Chondrocyte (in vitro differentiated cells): ENCODE measurements around the gene FBLIM1. TPM values are rescaled to one million over a fixed set of nuclear protein-coding genes. Genes with fewer than 3 reads are reported as not detected.
"Not testable (repeated sequence)": the region's sequence is repeated elsewhere in the genome, so short reads cannot be mapped to it uniquely, and the experiment has no call there.

Source experiments
- DNase-seq: peaks from one replicate; pipeline ENCODE4 v3.0.0; 2021; ENCODE audit warnings: mixed read lengths, low spot score
- H3K27ac Mint-ChIP-seq: one replicate; pipeline ENCODE4 v1.8.0; 2021; ENCODE audit warnings: mild to moderate bottlenecking, moderate library complexity, mixed read lengths; ENCODE audit not compliant: unreplicated experiment
- H3K27me3 Mint-ChIP-seq: 2 replicates; pipeline ENCODE4 v1.8.0; 2021; ENCODE audit warnings: low read depth, mixed read lengths
- H3K36me3 Mint-ChIP-seq: 2 replicates; pipeline ENCODE4 v1.8.0; 2021; ENCODE audit warnings: low read depth, mixed read lengths
- H3K4me1 Mint-ChIP-seq: 2 replicates; pipeline ENCODE4 v1.8.0; 2021; ENCODE audit warnings: low read depth, mild to moderate bottlenecking, mixed read lengths
- H3K4me3 Mint-ChIP-seq: one replicate; pipeline ENCODE4 v1.8.0; 2021; ENCODE audit warnings: mild to moderate bottlenecking, moderate library complexity, mixed read lengths; ENCODE audit not compliant: unreplicated experiment
- H3K9me3 Mint-ChIP-seq: 2 replicates; pipeline ENCODE4 v1.8.0; 2021; ENCODE audit warnings: low read depth, mixed read lengths
- CTCF ChIP-seq: fragments of 200-600 bp; sonication (generic); IDR thresholded peaks from 2 replicates; pipeline ENCODE4 v1.5.0; 2021; ENCODE audit warnings: antibody characterized with exemption, mild to moderate bottlenecking, moderate library complexity
- total RNA-seq: library from RNA; stranded (reverse); gene quantifications from 3 replicates; pipeline ENCODE4 v1.2.1, GENCODE V29; 2021

FBLIM1 gene
- total RNA-seq, 1 donor from 2014 or later = 492 TPM

DNA sequence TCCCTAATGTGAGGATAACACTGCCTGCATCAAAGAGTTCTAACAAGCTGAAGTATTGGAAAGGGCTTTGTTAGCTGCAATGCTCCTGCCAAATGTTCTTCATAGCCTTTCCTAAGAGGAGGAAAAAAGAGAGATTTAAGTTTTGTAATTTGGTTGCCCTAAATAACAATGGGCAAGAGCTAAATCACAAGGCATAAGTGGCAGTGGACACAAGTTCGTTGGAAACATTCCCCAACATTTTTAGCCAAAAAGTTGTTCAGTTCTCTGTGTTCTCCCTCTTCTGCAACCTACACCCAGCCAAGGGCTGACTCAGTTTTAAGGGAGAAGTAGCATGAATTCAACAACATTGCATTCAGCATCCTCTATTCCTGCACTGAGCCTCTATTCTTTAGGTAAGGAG, 51.5 kb downstream of the FBLIM1 start:
- peaks cover 2% of the 10 kb centered on the region for H3K36me3 Mint-ChIP-seq
- TF ChIP-seq CTCF = no peak
- no peaks in the 10 kb centered on the region for H3K27me3 Mint-ChIP-seq
- no peak for DNase-seq
- H3K4me3 Mint-ChIP-seq = no peak overlapping the region
- no peaks in the 10 kb centered on the region for H3K4me1 Mint-ChIP-seq
- H3K9me3 Mint-ChIP-seq = no peaks in the 10 kb centered on the region
- H3K27ac Mint-ChIP-seq = no peak overlapping the region

DNA sequence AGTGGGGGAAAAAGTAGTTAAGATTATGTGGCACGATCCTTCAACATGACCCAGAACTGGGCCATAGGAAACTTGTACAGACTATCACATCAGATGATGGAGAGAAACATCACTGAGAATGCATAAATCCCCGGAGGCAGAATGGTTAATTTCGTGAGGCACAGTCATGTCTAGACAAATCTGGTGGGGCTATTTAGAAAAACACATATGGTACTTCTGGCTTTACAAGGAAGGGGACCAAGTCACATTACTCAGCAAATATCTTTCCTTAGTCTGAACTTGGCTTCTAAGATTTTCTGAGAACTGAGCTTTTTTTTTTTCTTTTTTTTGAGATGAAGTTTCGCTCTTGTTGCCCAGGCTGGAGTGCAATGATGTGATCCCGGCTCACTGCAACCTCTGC, 58.1 kb downstream of the FBLIM1 start:
- peaks cover 18% of the 10 kb centered on the region for H3K4me1 Mint-ChIP-seq
- H3K4me3 Mint-ChIP-seq = no peak overlapping the region
- DNase-seq = no peak
- no peak overlapping the region for H3K27ac Mint-ChIP-seq
- H3K27me3 Mint-ChIP-seq = no peaks in the 10 kb centered on the region
- H3K36me3 Mint-ChIP-seq = no peaks in the 10 kb centered on the region
- H3K9me3 Mint-ChIP-seq = no peaks in the 10 kb centered on the region
- no peak for TF ChIP-seq CTCF

DNA sequence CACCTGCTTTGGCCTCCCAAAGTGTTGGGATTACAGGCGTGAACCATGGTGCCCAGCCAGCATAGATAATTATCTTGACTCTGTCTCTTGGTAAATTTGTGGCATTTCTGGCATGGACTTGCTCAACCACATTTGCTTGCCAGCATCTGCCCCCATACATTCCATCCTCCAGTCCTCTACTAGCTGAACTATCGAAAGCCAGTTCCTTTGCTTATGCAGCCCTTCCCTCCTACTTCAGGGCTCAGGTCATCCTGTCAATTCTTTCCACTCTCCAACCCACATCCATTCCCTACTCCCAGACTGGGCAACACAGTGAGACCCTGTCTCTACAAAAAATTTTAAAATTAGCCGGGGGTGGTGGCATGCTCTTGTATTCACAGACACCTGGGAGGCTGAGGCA, 61.9 kb downstream of the FBLIM1 start:
- no peak overlapping the region for H3K27ac Mint-ChIP-seq
- no peak for DNase-seq
- no peak for TF ChIP-seq CTCF
- peaks cover 18% of the 10 kb centered on the region for H3K4me1 Mint-ChIP-seq
- no peaks in the 10 kb centered on the region for H3K9me3 Mint-ChIP-seq
- no peak overlapping the region for H3K4me3 Mint-ChIP-seq
- no peaks in the 10 kb centered on the region for H3K36me3 Mint-ChIP-seq
- H3K27me3 Mint-ChIP-seq = no peaks in the 10 kb centered on the region

- H3K27me3 Mint-ChIP-seq = no peaks in the 10 kb centered on the region
- DNase-seq = no peak
- peaks cover 13% of the 10 kb centered on the region for H3K4me1 Mint-ChIP-seq
- no peaks in the 10 kb centered on the region for H3K9me3 Mint-ChIP-seq
- H3K27ac Mint-ChIP-seq = peak overlapping the region; percentile 85
- no peak for TF ChIP-seq CTCF
- no peak overlapping the region for H3K4me3 Mint-ChIP-seq
- no peaks in the 10 kb centered on the region for H3K36me3 Mint-ChIP-seq
Observed at GRCh38 chr1:15825800-15826199, 67.2 kb downstream of the FBLIM1 start.

DNA sequence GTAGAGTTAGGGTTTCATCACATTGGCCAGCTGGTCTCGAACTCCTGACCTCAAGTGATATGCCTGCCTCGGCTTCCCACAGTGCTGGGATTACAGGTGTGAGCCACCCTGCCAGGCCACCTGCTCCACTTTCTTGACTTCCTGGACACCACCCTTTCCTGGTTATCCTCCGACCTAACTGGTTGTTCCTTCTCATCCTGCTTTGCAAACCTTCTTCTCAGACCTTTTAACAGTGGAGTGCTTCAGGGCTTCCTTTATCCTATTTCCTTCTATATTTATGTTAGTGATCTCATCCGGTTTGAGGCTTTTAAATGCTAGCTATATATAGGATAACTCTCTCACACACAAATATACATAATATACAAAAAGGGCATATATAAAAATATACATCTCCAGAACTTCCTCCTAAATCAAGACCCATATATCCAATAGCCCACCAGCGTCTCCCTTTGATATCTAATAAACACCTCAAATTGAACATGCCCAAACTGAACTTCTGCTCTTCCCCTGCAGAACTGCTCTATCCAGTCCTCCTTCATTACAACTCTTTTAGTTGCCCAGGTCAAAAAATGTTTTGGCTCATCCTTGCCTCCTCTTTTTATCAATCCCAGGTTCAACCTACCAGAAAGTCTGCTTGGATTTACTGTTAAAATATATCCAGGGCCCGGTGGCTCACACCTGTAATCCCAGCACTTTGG, 68.4 kb downstream of the FBLIM1 start:
- Mint-ChIP-seq H3K9me3 (no peaks in the 10 kb centered on the region), H3K4me1 (peaks cover 17% of the 10 kb centered on the region), H3K4me3 (no peak overlapping the region), H3K27ac (no peak overlapping the region), H3K36me3 (no peaks in the 10 kb centered on the region), H3K27me3 (no peaks in the 10 kb centered on the region)
- TF ChIP-seq CTCF = no peak
- peak; percentile 4 for DNase-seq

DNA sequence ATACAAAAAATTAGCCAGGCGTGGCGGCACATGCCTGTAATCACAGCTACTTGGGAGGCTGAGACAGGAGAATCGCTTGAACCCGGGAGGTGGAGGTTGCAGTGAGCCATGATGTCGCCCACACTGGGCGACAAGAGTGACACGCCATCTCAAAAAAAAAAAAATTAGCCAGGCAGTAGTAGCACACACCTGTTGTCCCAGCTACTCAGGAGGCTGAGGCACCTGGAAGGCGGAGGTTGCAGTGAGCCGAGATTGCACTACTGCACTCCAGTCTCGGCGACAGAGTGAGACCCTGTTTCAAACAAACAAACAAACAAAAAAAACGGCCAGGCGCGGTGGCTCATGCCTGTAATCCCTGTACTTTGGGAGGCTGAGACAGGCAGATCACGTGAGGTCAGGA, 69.0 kb downstream of the FBLIM1 start:
- H3K9me3 Mint-ChIP-seq, H3K27me3 Mint-ChIP-seq, H3K27ac Mint-ChIP-seq, H3K4me3 Mint-ChIP-seq, H3K36me3 Mint-ChIP-seq, DNase-seq: not testable (repeated sequence)
- peaks cover 18% of the 10 kb centered on the region for H3K4me1 Mint-ChIP-seq

GRCh38 chr1:15828931-15829330, 70.3 kb downstream of the FBLIM1 start:
- DNase-seq = peak; percentile 25
- not testable (repeated sequence) for H3K4me3 Mint-ChIP-seq

More at GRCh38 chr1:15828931-15829330, 70.3 kb downstream of the FBLIM1 start:
- not testable (repeated sequence) for H3K36me3 Mint-ChIP-seq, H3K9me3 Mint-ChIP-seq, H3K27me3 Mint-ChIP-seq, H3K27ac Mint-ChIP-seq
- H3K4me1 Mint-ChIP-seq = peaks cover 30% of the 10 kb centered on the region
